Stimulated activated naive B cell treated with anti-CD40 and anti-IgM and Interleukin-4, amounts not matched to agents 10 μg/mL and 1 μg/mL and 100 μg/mL, for 72 hours (primary cell): Measurements from ENCODE around the gene ZFP62.

ENCODE experiments used
- ATAC-seq, 2 donors: fragments of 150-1000 bp; cut with Tn5 transposase; replicated peaks; 2 replicates each; pipeline ENCODE4 v1.10.0; 2021; ENCODE audit warnings: moderate library complexity in 1 of 2
- DNase-seq: peaks from one replicate; pipeline ENCODE4 v3.0.0; 2021
- H3K27ac Mint-ChIP-seq: one replicate; pipeline ENCODE4 v1.8.0; 2022; ENCODE audit warnings: mild to moderate bottlenecking, mixed read lengths
- H3K27me3 Mint-ChIP-seq, 2 donors: one replicate each; pipeline ENCODE4 v1.8.0; 2022; ENCODE audit warnings: mixed read lengths in 2 of 2
- H3K36me3 Mint-ChIP-seq, 2 donors: one replicate each; pipeline ENCODE4 v1.8.0; 2022; ENCODE audit warnings: mixed read lengths in 2 of 2, mild to moderate bottlenecking in 1 of 2
- H3K4me1 Mint-ChIP-seq, 2 donors: one replicate each; pipeline ENCODE4 v1.8.0; 2022; ENCODE audit warnings: mixed read lengths in 2 of 2, mild to moderate bottlenecking in 1 of 2
- H3K4me3 Mint-ChIP-seq, 2 donors: one replicate each; pipeline ENCODE4 v1.8.0; 2022; ENCODE audit warnings: mild to moderate bottlenecking in 2 of 2, mixed read lengths in 2 of 2, moderate library complexity in 1 of 2
- H3K9me3 Mint-ChIP-seq, 2 donors: one replicate each; pipeline ENCODE4 v1.8.0; 2022; ENCODE audit warnings: mixed read lengths in 2 of 2, mild to moderate bottlenecking in 1 of 2

The ZFP62 gene

DNA sequence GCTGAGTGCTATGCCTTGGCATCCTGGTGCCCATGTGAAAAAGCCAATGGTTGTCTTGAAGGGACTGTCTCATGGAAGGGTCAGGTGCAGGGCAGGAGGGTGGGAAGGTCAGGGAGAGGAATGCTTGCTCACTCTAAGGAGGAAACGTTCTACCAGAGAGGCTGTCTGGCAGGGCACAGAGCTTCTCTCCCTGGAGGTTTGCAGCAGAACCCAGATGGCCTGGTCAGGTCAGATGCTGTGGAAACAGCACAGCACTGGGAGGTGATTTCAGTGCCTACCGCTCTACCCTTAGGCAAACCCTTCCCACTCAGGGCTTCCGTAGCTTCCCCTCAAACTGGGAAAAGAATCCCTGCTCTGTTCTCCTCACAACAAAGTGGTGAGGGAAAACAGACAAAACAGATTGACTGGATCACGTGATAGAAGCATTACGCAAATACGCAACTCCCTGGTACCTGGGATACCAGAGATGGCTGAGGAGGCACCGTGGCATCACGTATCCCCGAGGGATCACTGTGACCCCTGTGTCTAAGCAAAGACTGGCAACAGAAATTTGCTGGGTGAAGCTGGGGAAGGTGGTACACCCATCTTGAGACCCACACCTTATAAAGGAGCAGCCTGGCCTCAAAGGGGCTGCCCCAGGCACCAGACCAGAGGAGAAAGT lies 54.6 kb downstream of the ZFP62 start:
- H3K36me3 Mint-ChIP-seq, result peaks cover 80 to 85% of the 10 kb centered on the region in 2 donors
- H3K27me3 Mint-ChIP-seq, result no peaks in the 10 kb centered on the region
- H3K27ac Mint-ChIP-seq, result peak overlapping the region; percentile 97
- H3K9me3 Mint-ChIP-seq, result peaks cover 0 to 4% of the 10 kb centered on the region in 2 donors
- no peak for ATAC-seq
- H3K4me1 Mint-ChIP-seq, result peaks cover 54 to 81% of the 10 kb centered on the region in 2 donors
- peak overlapping the region; percentile 81 to 98 for H3K4me3 Mint-ChIP-seq
- DNase-seq, result no peak

- Mint-ChIP-seq H3K27ac (peak overlapping the region; percentile 97), H3K4me3 (peak overlapping the region; percentile 81 to 98), H3K27me3 (no peaks in the 10 kb centered on the region), H3K4me1 (peaks cover 65 to 91% of the 10 kb centered on the region in 2 donors), H3K36me3 (peaks cover 86 to 90% of the 10 kb centered on the region in 2 donors), H3K9me3 (peaks cover 0 to 4% of the 10 kb centered on the region in 2 donors)
- no peak for ATAC-seq
- no peak for DNase-seq
These were observed 56.9 kb downstream of the ZFP62 start for GRCh38 chr5:180804129-180804618.

DNA sequence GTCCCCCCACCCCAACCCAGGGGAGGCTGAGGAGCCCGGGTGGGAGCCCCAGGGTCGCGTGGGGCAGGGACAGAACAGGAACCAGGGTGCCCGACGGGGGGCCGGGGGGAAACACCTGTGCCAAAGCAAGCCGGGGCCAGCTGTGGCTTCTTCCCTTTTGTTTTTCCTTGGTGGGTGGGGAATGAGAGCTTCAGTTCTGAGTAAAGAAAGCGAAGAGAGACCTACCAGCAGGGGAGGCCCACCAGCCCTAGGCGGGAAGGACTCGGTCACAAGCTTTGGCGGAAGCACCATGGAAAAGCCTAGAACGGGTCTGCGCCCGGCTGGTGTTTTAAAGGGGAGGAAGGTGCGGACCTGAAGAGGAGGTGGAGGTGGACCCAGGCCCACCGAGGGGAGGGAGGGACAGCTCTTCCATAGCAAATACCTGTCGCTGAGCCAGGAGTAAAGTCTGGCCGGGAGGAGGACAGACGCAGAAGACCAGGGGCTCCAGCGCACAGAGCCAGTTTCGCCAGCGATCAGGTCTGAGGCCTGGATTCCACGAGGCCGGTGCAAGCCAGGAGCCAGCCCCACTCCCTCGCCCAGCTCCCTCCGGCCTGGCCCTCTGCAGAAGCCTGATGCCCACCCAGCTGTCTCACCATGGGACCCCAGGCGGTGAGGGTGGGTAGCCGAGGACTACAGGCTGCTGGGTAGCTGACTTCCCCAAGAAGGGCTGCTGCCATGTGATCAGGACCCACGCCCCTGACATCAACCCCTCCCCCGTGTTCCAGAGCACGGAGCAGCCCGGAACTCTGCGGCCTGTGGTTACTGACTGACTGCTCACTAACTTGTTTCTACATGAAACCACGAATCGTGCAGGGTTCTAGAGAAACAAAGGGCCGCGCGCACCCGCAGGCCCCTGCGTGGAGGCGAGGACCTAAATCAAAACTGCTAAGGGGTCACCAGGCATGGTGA lies 57.6 kb downstream of the ZFP62 start:
- ATAC-seq (peak; percentile 79), DNase-seq (peak; percentile 87)
- H3K4me1 Mint-ChIP-seq, result peaks cover 65 to 91% of the 10 kb centered on the region in 2 donors
- peaks cover 87 to 90% of the 10 kb centered on the region in 2 donors for H3K36me3 Mint-ChIP-seq
- no peaks in the 10 kb centered on the region for H3K27me3 Mint-ChIP-seq
- peak overlapping the region; percentile 97 for H3K27ac Mint-ChIP-seq
- peaks cover 0 to 4% of the 10 kb centered on the region in 2 donors for H3K9me3 Mint-ChIP-seq
- H3K4me3 Mint-ChIP-seq, result peak overlapping the region; percentile 81 to 98

GRCh38 chr5:180802325-180803180 lies 58.5 kb downstream of the ZFP62 start, which contains the start of gene MGAT1:
MGAT1 (minus strand) TSS chr5:180802806; CDS start chr5:180792971, 9,835 bp downstream.
- Mint-ChIP-seq H3K4me3 (peak within 1 kb of the TSS; percentile 96 to 98), H3K4me1 (peaks cover 65 to 91% of the 10 kb centered on the region in 2 donors), H3K9me3 (peaks cover 0 to 4% of the 10 kb centered on the region in 2 donors), H3K27ac (peak within 1 kb of the TSS; percentile 97), H3K36me3 (peaks cover 87 to 90% of the 10 kb centered on the region in 2 donors), H3K27me3 (no peaks in the 10 kb centered on the region)
- peak; percentile 48 to 51 for ATAC-seq
- peak; percentile 59 for DNase-seq

DNA sequence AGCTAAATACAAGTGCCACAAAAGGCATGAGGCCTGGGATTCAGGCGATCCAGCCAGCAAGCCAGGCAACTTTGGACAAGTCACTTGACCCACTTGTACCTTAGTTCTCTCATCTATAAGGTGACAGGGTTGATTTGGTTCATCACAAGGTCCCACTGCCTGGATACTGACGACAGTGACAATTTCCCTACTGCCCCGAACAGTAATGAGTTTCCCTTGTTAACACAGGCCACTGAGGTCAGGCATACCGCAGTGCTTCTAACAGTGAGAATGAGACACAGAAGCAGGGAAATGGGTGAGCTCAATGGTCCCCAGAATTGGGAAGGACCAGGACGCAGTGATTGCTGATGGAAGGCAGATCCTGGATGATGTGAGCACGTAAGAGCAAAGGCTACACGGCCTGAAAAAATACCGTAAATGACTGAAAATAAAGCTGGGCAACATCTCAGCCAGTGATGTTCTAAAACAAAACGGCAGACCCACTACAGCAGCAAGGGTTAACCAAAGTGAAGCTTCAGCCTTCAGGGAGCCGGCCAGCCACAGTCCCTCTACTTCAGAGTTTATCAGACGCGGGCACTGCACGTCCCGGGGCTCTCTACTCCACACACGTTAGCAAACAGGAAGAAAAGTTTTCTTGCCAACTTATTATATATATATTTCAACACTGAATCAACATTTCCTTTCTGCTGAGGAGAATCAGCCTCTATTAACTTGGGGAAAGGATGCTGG lies 59.3 kb downstream of the ZFP62 start:
- Mint-ChIP-seq H3K27me3 (no peaks in the 10 kb centered on the region), H3K9me3 (peaks cover 0 to 4% of the 10 kb centered on the region in 2 donors), H3K27ac (peak overlapping the region; percentile 89), H3K4me1 (peaks cover 59 to 91% of the 10 kb centered on the region in 2 donors), H3K36me3 (peaks cover 85 to 87% of the 10 kb centered on the region in 2 donors), H3K4me3 (peak overlapping the region; percentile 96 to 98)
- no peak for DNase-seq
- ATAC-seq, result no peak

GRCh38 chr5:180799902-180800801 lies 60.9 kb downstream of the ZFP62 start:
- H3K36me3 Mint-ChIP-seq, result peaks cover 85 to 88% of the 10 kb centered on the region in 2 donors
- ATAC-seq, result no peak
- DNase-seq, result no peak
- peaks cover 60 to 91% of the 10 kb centered on the region in 2 donors for H3K4me1 Mint-ChIP-seq
- H3K27ac Mint-ChIP-seq, result peak overlapping the region; percentile 89
- no peaks in the 10 kb centered on the region for H3K27me3 Mint-ChIP-seq
- H3K9me3 Mint-ChIP-seq, result no peaks in the 10 kb centered on the region
- H3K4me3 Mint-ChIP-seq, result peak overlapping the region; percentile 96 to 98

GRCh38 chr5:180799194-180799593 lies 61.9 kb downstream of the ZFP62 start:
- Mint-ChIP-seq H3K36me3 (peaks cover 83 to 84% of the 10 kb centered on the region in 2 donors), H3K4me3 (peak overlapping the region; percentile 96 to 98), H3K27me3 (no peaks in the 10 kb centered on the region), H3K9me3 (no peaks in the 10 kb centered on the region), H3K27ac (peak overlapping the region; percentile 82), H3K4me1 (peaks cover 51 to 90% of the 10 kb centered on the region in 2 donors)
- DNase-seq, result no peak
- no peak for ATAC-seq

DNA sequence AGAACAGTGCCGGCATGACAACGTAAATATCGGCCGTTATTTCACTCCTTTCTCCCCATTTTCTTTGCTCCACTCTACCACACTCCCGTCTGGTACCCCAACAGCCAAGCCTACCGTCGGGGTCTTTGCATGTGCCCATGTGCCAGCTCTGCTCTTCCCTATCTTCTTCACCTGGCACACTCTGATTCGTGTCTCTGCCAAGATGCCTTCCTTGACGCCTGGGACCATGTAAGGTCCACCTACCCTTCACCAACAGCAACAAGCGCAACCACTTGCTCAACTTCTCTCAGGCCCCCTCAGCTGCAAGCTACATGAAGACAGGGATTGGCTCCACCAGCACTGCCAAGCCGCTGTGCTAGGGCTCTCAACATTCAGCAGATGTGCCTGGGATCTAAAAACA lies 62.9 kb downstream of the ZFP62 start:
- peak overlapping the region; percentile 96 to 98 for H3K4me3 Mint-ChIP-seq
- peaks cover 77 to 80% of the 10 kb centered on the region in 2 donors for H3K36me3 Mint-ChIP-seq

More for the DNA sequence above, 62.9 kb downstream of the ZFP62 start:
- H3K27me3 Mint-ChIP-seq, result no peaks in the 10 kb centered on the region
- DNase-seq (no peak), ATAC-seq (no peak)
- no peaks in the 10 kb centered on the region for H3K9me3 Mint-ChIP-seq
- H3K4me1 Mint-ChIP-seq, result peaks cover 56 to 88% of the 10 kb centered on the region in 2 donors
- peak overlapping the region; percentile 82 for H3K27ac Mint-ChIP-seq
